Breast epithelium (tissue), 3 donors: ENCODE results near the gene OPCML.

Experiments used
- POLR2A ChIP-seq: fragments of 450-650 bp; IDR thresholded peaks from one replicate; pipeline ENCODE4 v1.6.1; 2016; ENCODE audit warnings: antibody characterized with exemption, mild to moderate bottlenecking, moderate library complexity
- POLR2AphosphoS5 ChIP-seq, 3 donors: sonication (generic); formaldehyde crosslinking; IDR thresholded peaks; one replicate each; pipeline ENCODE4 v1.6.1; 2017; ENCODE audit warnings: antibody characterized with exemption in 3 of 3

GRCh38 chr11:132490978-132491377, 1041.3 kb downstream of the OPCML start:
- TF ChIP-seq POLR2A = no peak
- TF ChIP-seq POLR2AphosphoS5 (IDR thresholded peaks at IDR 0.05) = no peak
